Chondrocyte (in vitro differentiated cells): ENCODE results near the gene KAZN. TPM values are rescaled to one million over a fixed set of nuclear protein-coding genes. Genes with fewer than 3 reads are reported as not detected.

Experiments
- DNase-seq: peaks from one replicate; pipeline ENCODE4 v3.0.0; 2021; ENCODE audit warnings: mixed read lengths, low spot score
- H3K27ac Mint-ChIP-seq: one replicate; pipeline ENCODE4 v1.8.0; 2021; ENCODE audit warnings: mild to moderate bottlenecking, moderate library complexity, mixed read lengths; ENCODE audit not compliant: unreplicated experiment
- H3K27me3 Mint-ChIP-seq: 2 replicates; pipeline ENCODE4 v1.8.0; 2021; ENCODE audit warnings: low read depth, mixed read lengths
- H3K36me3 Mint-ChIP-seq: 2 replicates; pipeline ENCODE4 v1.8.0; 2021; ENCODE audit warnings: low read depth, mixed read lengths
- H3K4me1 Mint-ChIP-seq: 2 replicates; pipeline ENCODE4 v1.8.0; 2021; ENCODE audit warnings: low read depth, mild to moderate bottlenecking, mixed read lengths
- H3K4me3 Mint-ChIP-seq: one replicate; pipeline ENCODE4 v1.8.0; 2021; ENCODE audit warnings: mild to moderate bottlenecking, moderate library complexity, mixed read lengths; ENCODE audit not compliant: unreplicated experiment
- H3K9me3 Mint-ChIP-seq: 2 replicates; pipeline ENCODE4 v1.8.0; 2021; ENCODE audit warnings: low read depth, mixed read lengths
- total RNA-seq: library from RNA; stranded (reverse); gene quantifications from 3 replicates; pipeline ENCODE4 v1.2.1, GENCODE V29; 2021
- TF ChIP-seq, protein P1 (sequence below): fragments of 200-600 bp; sonication (generic); IDR thresholded peaks from 2 replicates; pipeline ENCODE4 v1.5.0; 2021; ENCODE audit warnings: antibody characterized with exemption, mild to moderate bottlenecking, moderate library complexity

KAZN gene
- total RNA-seq, 1 donor from 2014 or later, result 29.6 TPM

DNA sequence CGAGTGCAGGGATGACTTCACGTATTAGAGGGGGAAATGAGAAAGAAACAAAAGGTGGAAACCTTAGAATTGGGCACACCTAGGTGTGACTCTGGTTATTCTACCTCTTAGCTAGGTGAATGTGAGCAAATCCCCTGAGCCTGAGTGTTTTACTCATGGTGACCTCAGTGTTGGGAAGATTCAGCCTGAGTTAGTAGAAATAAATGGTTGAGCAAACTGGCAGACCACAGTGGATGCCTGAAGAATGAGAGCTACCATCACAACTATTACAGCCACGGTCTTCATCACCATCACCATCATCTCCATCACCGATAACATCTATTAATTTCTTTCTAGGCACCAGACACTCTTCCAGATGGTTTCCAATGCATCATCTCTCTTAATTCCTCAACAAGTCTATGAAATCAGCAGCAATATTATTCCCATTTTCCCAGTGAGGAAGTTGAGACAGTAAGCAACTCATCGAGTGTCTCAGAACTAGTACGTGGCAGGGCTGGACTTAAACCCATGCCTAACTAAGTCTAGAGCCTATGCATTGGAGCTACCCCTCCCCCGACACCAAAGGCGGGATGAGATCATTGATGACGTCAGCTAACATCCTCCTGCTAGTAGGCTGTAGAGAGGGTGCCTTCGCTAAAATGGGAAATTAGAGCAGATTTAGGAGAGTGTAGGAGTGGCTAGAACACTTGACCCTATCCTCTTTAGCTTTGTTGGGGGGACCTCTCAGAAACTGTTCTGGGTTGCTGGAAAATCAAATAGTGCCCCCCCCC lies 7.9 kb upstream of the KAZN start:
- TF ChIP-seq, protein P1, sequence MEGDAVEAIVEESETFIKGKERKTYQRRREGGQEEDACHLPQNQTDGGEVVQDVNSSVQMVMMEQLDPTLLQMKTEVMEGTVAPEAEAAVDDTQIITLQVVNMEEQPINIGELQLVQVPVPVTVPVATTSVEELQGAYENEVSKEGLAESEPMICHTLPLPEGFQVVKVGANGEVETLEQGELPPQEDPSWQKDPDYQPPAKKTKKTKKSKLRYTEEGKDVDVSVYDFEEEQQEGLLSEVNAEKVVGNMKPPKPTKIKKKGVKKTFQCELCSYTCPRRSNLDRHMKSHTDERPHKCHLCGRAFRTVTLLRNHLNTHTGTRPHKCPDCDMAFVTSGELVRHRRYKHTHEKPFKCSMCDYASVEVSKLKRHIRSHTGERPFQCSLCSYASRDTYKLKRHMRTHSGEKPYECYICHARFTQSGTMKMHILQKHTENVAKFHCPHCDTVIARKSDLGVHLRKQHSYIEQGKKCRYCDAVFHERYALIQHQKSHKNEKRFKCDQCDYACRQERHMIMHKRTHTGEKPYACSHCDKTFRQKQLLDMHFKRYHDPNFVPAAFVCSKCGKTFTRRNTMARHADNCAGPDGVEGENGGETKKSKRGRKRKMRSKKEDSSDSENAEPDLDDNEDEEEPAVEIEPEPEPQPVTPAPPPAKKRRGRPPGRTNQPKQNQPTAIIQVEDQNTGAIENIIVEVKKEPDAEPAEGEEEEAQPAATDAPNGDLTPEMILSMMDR, result no peak
- peaks cover 27% of the 10 kb centered on the region for H3K27me3 Mint-ChIP-seq
- no peaks in the 10 kb centered on the region for H3K4me1 Mint-ChIP-seq
- no peak overlapping the region for H3K4me3 Mint-ChIP-seq
- H3K9me3 Mint-ChIP-seq, result no peaks in the 10 kb centered on the region
- H3K36me3 Mint-ChIP-seq, result no peaks in the 10 kb centered on the region
- H3K27ac Mint-ChIP-seq, result no peak overlapping the region
- DNase-seq, result no peak

DNA sequence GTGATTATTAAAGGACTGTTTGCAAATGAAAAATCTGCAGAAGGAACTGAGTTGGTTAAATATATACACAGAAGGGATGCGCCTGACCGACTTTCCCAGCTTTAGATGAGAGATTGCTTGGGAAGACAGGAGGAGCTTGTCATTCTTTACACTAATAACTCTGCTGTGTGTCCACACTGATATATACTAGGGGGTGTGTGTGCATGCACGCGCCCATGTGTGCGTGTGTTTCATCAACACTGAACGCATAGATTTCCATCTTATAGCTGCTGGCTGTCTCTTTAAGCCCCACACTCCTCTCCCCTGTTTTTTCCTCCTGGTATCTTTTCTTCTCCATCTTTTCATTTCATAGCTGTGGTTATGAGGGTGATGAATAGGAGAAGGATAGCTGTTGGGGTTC lies 6.9 kb upstream of the KAZN start:
- DNase-seq, result no peak
- Mint-ChIP-seq H3K4me1 (no peaks in the 10 kb centered on the region), H3K27ac (no peak overlapping the region), H3K36me3 (no peaks in the 10 kb centered on the region), H3K27me3 (peaks cover 31% of the 10 kb centered on the region), H3K9me3 (no peaks in the 10 kb centered on the region), H3K4me3 (no peak overlapping the region)
- TF ChIP-seq, protein P1, result no peak

DNA sequence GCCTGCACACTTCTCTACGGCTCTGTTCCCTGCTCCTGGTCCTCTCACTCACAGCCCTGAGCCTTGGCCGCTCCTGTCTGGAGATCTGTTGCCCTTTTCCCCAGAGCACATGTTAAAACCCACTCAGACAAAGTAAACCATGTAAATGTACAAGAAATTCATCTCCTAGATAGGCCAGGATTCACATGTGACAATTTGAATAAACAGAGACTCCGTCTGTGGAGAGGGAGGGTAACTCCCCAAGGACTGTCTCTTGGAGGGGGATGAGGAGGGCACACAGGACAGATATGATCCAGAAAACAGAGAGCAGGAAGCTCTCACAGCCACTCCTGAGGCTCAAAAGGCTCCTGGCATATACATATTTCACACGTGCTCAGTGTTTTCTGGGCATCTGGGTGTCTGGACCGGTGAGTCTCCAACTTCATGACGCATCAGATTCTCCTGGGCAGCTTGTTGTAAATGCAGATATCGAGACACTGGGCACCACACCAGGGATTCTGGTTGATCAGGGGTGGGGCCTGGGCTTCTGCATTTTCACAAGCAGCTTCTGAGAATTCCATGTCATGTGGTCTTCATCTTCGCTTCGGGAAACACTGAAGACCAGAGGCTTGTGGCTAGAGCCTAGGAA lies 6.4 kb upstream of the KAZN start:
- no peak for DNase-seq
- H3K36me3 Mint-ChIP-seq, result no peaks in the 10 kb centered on the region
- H3K9me3 Mint-ChIP-seq, result no peaks in the 10 kb centered on the region
- TF ChIP-seq, protein P1, result no peak
- H3K4me3 Mint-ChIP-seq, result no peak overlapping the region
- peaks cover 36% of the 10 kb centered on the region for H3K27me3 Mint-ChIP-seq
- no peak overlapping the region for H3K27ac Mint-ChIP-seq
- no peaks in the 10 kb centered on the region for H3K4me1 Mint-ChIP-seq

DNA sequence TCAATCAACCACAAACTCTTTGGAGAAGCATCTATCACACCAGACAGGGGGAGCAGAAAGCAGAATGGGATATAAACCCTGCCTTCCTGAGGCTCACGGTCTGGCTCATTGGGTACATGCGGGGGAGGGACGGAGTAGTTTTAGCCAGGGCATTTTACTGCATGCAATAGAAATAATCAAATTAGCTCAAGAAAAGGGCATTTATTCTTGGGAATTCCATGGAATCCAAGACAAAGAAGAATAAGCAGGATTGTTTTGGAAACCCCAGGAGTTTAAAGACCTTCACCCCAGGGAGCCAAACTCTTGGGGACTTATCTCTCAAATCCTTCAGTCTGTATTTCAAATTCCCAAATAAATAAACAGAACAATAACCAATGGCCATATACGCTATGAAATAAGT lies 5.2 kb upstream of the KAZN start:
- no peak overlapping the region for H3K4me3 Mint-ChIP-seq
- H3K27ac Mint-ChIP-seq, result no peak overlapping the region
- H3K4me1 Mint-ChIP-seq, result peaks cover 7% of the 10 kb centered on the region
- peaks cover 39% of the 10 kb centered on the region for H3K27me3 Mint-ChIP-seq
- H3K9me3 Mint-ChIP-seq, result no peaks in the 10 kb centered on the region
- H3K36me3 Mint-ChIP-seq, result no peaks in the 10 kb centered on the region
- TF ChIP-seq, protein P1, result no peak
- no peak for DNase-seq

DNA sequence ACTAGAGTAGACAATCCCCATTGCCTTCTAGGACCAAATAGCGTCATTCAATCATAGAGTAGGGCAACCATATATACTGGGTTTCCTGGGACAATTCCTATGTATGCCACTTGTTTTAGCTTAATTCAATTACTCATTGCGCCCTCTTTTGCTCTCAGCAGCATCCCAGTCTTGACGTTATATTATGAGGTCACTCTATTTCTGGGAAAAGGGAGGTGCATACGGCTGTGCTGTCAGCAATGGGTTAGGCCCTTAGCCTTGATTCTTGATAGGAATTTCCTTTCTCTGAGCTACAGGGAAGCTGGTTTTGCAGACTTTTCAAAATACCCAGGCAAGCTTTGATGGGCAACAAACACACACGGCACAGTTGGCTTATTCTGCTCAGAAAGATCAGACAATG lies 4.4 kb upstream of the KAZN start:
- Mint-ChIP-seq H3K36me3 (no peaks in the 10 kb centered on the region), H3K9me3 (no peaks in the 10 kb centered on the region), H3K27me3 (peaks cover 33% of the 10 kb centered on the region), H3K27ac (no peak overlapping the region), H3K4me1 (peaks cover 7% of the 10 kb centered on the region), H3K4me3 (no peak overlapping the region)
- TF ChIP-seq, protein P1, result no peak
- DNase-seq, result no peak
